Measurements from ENCODE around the gene HYDIN.
A peak's percentile ranks its signal among the peaks of the same experiment; 100 is the strongest.

The HYDIN gene

GRCh38 chr16:71230122-71230845 is at the start of gene HYDIN:
HYDIN (minus strand) TSS chr16:71230722; CDS start chr16:71186895, 43,827 bp downstream.
- peak; percentile 76 to 78 for DNase-seq

- no peak for DNase-seq
Measured at GRCh38 chr16:71276589-71277334, 46.2 kb upstream of the HYDIN start.

GRCh38 chr16:71273384-71273783 is 42.9 kb upstream of the HYDIN start:
- DNase-seq = no peak

GRCh38 chr16:71264299-71264698 is 33.8 kb upstream of the HYDIN start:
- DNase-seq = no peak

- DNase-seq = no peak
Measured at GRCh38 chr16:71263582-71263981, 33.1 kb upstream of the HYDIN start.

GRCh38 chr16:71262391-71262790 is 31.9 kb upstream of the HYDIN start:
- DNase-seq = no peak

GRCh38 chr16:71260995-71261394 is 30.5 kb upstream of the HYDIN start:
- no peak for DNase-seq

- DNase-seq = no peak
Measured at GRCh38 chr16:71259086-71259485, 28.6 kb upstream of the HYDIN start.

- no peak for DNase-seq
Measured at GRCh38 chr16:71258372-71258771, 27.9 kb upstream of the HYDIN start.

- no peak for DNase-seq
Measured at GRCh38 chr16:71257768-71258167, 27.2 kb upstream of the HYDIN start.

- no peak for DNase-seq
Measured at GRCh38 chr16:71255721-71256120, 25.2 kb upstream of the HYDIN start.

- DNase-seq = no peak
Measured at GRCh38 chr16:71254832-71255525, 24.5 kb upstream of the HYDIN start.

GRCh38 chr16:71250461-71251235 is 20.1 kb upstream of the HYDIN start:
- no peak for DNase-seq

- no peak for DNase-seq
Measured at GRCh38 chr16:71249399-71249798, 18.9 kb upstream of the HYDIN start.

- no peak for DNase-seq
Measured at GRCh38 chr16:71247478-71247877, 17.0 kb upstream of the HYDIN start.

- DNase-seq = no peak
Measured at GRCh38 chr16:71246309-71246708, 15.8 kb upstream of the HYDIN start.

- no peak for DNase-seq
Measured at GRCh38 chr16:71244521-71244920, 14.0 kb upstream of the HYDIN start.

- DNase-seq = no peak
Measured at GRCh38 chr16:71242601-71243000, 12.1 kb upstream of the HYDIN start.

GRCh38 chr16:71242036-71242435 is 11.5 kb upstream of the HYDIN start:
- no peak for DNase-seq

GRCh38 chr16:71229344-71229743 is 1.2 kb downstream of the HYDIN start:
- no peak for DNase-seq

GRCh38 chr16:71226229-71227141 is 4.0 kb downstream of the HYDIN start:
- DNase-seq = no peak

GRCh38 chr16:71225145-71225544 is 5.4 kb downstream of the HYDIN start:
- no peak for DNase-seq
